Mononuclear cell (primary cell): Measurements from ENCODE around the gene COMP. TPM values are rescaled to one million over a fixed set of nuclear protein-coding genes. Genes with fewer than 3 reads are reported as not detected.
"Not testable (repeated sequence)": the region's sequence is repeated elsewhere in the genome, so short reads cannot be mapped to it uniquely, and the experiment has no call there.

Experiments used
- H3K27me3 ChIP-seq: 2 replicates; pipeline ENCODE4 v1.6.0; 2011; ENCODE audit warnings: low read length, control low read depth; ENCODE audit not compliant: insufficient read depth
- H3K4me1 ChIP-seq: 2 replicates; pipeline ENCODE4 v1.5.1; 2011; ENCODE audit warnings: mild to moderate bottlenecking, low read length, control low read depth; ENCODE audit not compliant: insufficient read depth
- H3K4me3 ChIP-seq: 2 replicates; pipeline ENCODE4 v1.5.1; 2011; ENCODE audit warnings: mild to moderate bottlenecking, low read length, moderate library complexity
- H3K9me3 ChIP-seq: 2 replicates; pipeline ENCODE4 v1.5.1; 2011; ENCODE audit warnings: low read depth, mild to moderate bottlenecking, control low read depth, low read length
- total RNA-seq: library from RNA; depleted of rRNA; stranded (reverse); fragments of >200 nt; gene quantifications from one replicate; pipeline ENCODE4 v1.2.3, GENCODE V29; 2012

Gene COMP
- total RNA-seq, 1 donor: not detected

GRCh38 chr19:18741124-18742121 lies 49.7 kb downstream of the COMP start:
- no peaks in the 10 kb centered on the region for H3K4me1 ChIP-seq

GRCh38 chr19:18738961-18739690 lies 52.0 kb downstream of the COMP start:
- Histone ChIP-seq H3K4me3 (no peak overlapping the region), H3K4me1 (no peaks in the 10 kb centered on the region), H3K27me3 (no peaks in the 10 kb centered on the region), H3K9me3 (no peaks in the 10 kb centered on the region)

More at GRCh38 chr19:18741124-18742121, 49.7 kb downstream of the COMP start:
- no peak overlapping the region for H3K4me3 ChIP-seq
- H3K27me3 ChIP-seq: no peaks in the 10 kb centered on the region
- H3K9me3 ChIP-seq: no peaks in the 10 kb centered on the region

- no peaks in the 10 kb centered on the region for H3K9me3 ChIP-seq
- H3K4me3 ChIP-seq: no peak overlapping the region
- no peaks in the 10 kb centered on the region for H3K4me1 ChIP-seq
- H3K27me3 ChIP-seq: no peaks in the 10 kb centered on the region
Observed at GRCh38 chr19:18737954-18738351, 53.2 kb downstream of the COMP start.

- no peaks in the 10 kb centered on the region for H3K27me3 ChIP-seq
- no peaks in the 10 kb centered on the region for H3K4me1 ChIP-seq
- no peaks in the 10 kb centered on the region for H3K9me3 ChIP-seq
- H3K4me3 ChIP-seq: no peak overlapping the region
Observed at GRCh38 chr19:18737337-18737953, 53.7 kb downstream of the COMP start.

- Histone ChIP-seq H3K4me3 (no peak overlapping the region), H3K4me1 (no peaks in the 10 kb centered on the region), H3K27me3 (no peaks in the 10 kb centered on the region), H3K9me3 (no peaks in the 10 kb centered on the region)
Observed at GRCh38 chr19:18736415-18737336, 54.4 kb downstream of the COMP start.

- Histone ChIP-seq H3K4me1 (no peaks in the 10 kb centered on the region), H3K4me3 (no peak overlapping the region)
Observed at GRCh38 chr19:18735752-18736151, 55.4 kb downstream of the COMP start.

GRCh38 chr19:18735324-18735723 lies 55.8 kb downstream of the COMP start:
- Histone ChIP-seq H3K9me3 (no peaks in the 10 kb centered on the region), H3K4me3 (no peak overlapping the region), H3K4me1 (no peaks in the 10 kb centered on the region), H3K27me3 (no peaks in the 10 kb centered on the region)

More at GRCh38 chr19:18735752-18736151, 55.4 kb downstream of the COMP start:
- Histone ChIP-seq H3K9me3 (no peaks in the 10 kb centered on the region), H3K27me3 (no peaks in the 10 kb centered on the region)

- H3K9me3 ChIP-seq, H3K4me3 ChIP-seq, H3K4me1 ChIP-seq, H3K27me3 ChIP-seq: not testable (repeated sequence)
Observed at GRCh38 chr19:18733762-18734332, 57.3 kb downstream of the COMP start.

- no peaks in the 10 kb centered on the region for H3K27me3 ChIP-seq
- H3K4me1 ChIP-seq: no peaks in the 10 kb centered on the region
- H3K4me3 ChIP-seq: no peak overlapping the region
- no peaks in the 10 kb centered on the region for H3K9me3 ChIP-seq
Observed at GRCh38 chr19:18733196-18733647, 57.9 kb downstream of the COMP start.

Other genes with a start within 250 kb of the COMP start
- gene FKBP8, start 247.7 kb downstream of the COMP start, total RNA-seq: 169 TPM
- gene KXD1, start 233.4 kb downstream of the COMP start, total RNA-seq: 70.5 TPM
- 1,795 TPM for gene UBA52, start 219.4 kb downstream of the COMP start, total RNA-seq
- gene REX1BD, start 202.5 kb downstream of the COMP start, total RNA-seq: 48.7 TPM
- gene CRLF1, start 184.5 kb downstream of the COMP start, total RNA-seq: 0.21 TPM
- not detected for gene TMEM59L, start 178.4 kb downstream of the COMP start, total RNA-seq
- gene KLHL26, start 154.3 kb downstream of the COMP start, total RNA-seq: 8.0 TPM
- 4.3 TPM for gene CRTC1, start 107.6 kb downstream of the COMP start, total RNA-seq
- gene UPF1, start 40.7 kb upstream of the COMP start, total RNA-seq: 66.1 TPM
- gene CERS1, start 104.9 kb upstream of the COMP start, total RNA-seq: not detected
- gene COPE, start 128.1 kb upstream of the COMP start, total RNA-seq: 136 TPM
- gene DDX49, start 128.4 kb upstream of the COMP start, total RNA-seq: 27.5 TPM
- 18.9 TPM for gene HOMER3, start 149.9 kb upstream of the COMP start, total RNA-seq
- 41.5 TPM for gene SUGP2, start 242.2 kb upstream of the COMP start, total RNA-seq
- gene ARMC6, start 242.3 kb upstream of the COMP start, total RNA-seq: 5.9 TPM